AG04450 (cell line): ENCODE data around the gene DHX40. TPM values are rescaled to one million over a fixed set of nuclear protein-coding genes. Genes with fewer than 3 reads are reported as not detected.
A peak's percentile ranks its signal among the peaks of the same experiment; 100 is the strongest.

Experiments used
- CTCF ChIA-PET: fragments of 300-600, 350-600 bp; formaldehyde crosslinking; extraction: SDS; loops from one replicate; lab custom pipeline; 2022; ENCODE audit warnings: antibody characterized with exemption, inconsistent platforms; lab: Charles Lee
- POLR2A ChIA-PET: fragments of 350-600 bp; formaldehyde crosslinking; extraction: SDS; loops from one replicate; lab custom pipeline; 2021; ENCODE audit warnings: antibody characterized with exemption, inconsistent platforms; lab: Yijun Ruan, JAX
- DNase-seq: peaks from one replicate; pipeline ENCODE4 v3.0.0-alpha.2; 2011; ENCODE audit warnings: low read depth, low spot score
- H3K27ac ChIP-seq: one replicate; pipeline ENCODE4 v1.5.1; 2012; ENCODE audit warnings: low read depth, low read length, control low read depth
- H3K27me3 ChIP-seq: one replicate; pipeline ENCODE4 v1.6.0; 2012; ENCODE audit warnings: low read length; ENCODE audit not compliant: control insufficient read depth, insufficient read depth
- H3K4me3 ChIP-seq: 2 replicates; pipeline ENCODE4 v1.5.1; 2011; ENCODE audit warnings: mild to moderate bottlenecking, low read depth, low read length, control low read depth
- H3K9me3 ChIP-seq: 2 replicates; pipeline ENCODE4 v1.5.1; 2012; ENCODE audit warnings: low read length; ENCODE audit not compliant: control insufficient read depth, insufficient read depth
- polyA plus RNA-seq: library from polyadenylated mRNA; depleted of rRNA; stranded (reverse); fragments of >200 nt; gene quantifications from 2 replicates; pipeline ENCODE4 v1.2.3, GENCODE V29; 2011
- TF ChIP-seq, protein P1 (sequence below): IDR thresholded peaks from 2 replicates; pipeline ENCODE4 v1.5.1; 2011; ENCODE audit warnings: low read depth, low read length, control low read depth, inconsistent platforms

DHX40 gene
- polyA plus RNA-seq, 1 experiment, result 49.4 TPM

DNA sequence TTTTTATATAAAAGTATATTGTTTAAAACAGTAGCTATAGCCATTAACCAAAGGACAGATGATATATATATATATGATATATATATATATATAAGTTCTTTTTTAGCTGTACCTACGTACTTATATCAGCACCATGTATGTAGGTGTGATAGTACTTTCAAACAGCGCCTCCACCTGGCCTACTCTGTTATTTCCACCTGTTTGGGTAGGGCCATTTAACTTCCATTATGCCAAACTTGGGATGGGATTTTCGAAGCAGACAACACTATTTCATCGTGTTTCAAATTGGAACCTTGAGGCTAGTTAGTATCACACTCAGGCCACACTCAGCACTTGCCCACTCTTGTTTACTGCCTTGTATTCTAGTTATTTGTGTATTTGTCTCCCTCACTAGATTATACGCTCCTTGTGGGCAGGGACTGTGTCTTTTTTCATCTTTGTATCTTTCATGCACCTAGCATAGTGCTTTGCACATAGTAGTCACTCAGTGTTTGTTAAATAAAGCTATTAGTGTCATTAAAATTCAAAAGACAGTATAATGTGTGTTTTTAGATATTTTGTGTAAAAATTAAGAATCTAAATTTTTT, 42.5 kb downstream of the DHX40 start:
- H3K9me3 ChIP-seq, result no peaks in the 10 kb centered on the region
- no peaks in the 10 kb centered on the region for H3K27me3 ChIP-seq
- no peak overlapping the region for H3K27ac ChIP-seq
- no peak for DNase-seq
- ChIA-PET POLR2A (no interaction called here), CTCF (interaction anchor here (1.0 to 1.5 kb wide), 2 partner anchors 64 to 121 kb away, joined by 3 read pairs; no protein-coding TSS in a partner anchor)
- TF ChIP-seq, protein P1, sequence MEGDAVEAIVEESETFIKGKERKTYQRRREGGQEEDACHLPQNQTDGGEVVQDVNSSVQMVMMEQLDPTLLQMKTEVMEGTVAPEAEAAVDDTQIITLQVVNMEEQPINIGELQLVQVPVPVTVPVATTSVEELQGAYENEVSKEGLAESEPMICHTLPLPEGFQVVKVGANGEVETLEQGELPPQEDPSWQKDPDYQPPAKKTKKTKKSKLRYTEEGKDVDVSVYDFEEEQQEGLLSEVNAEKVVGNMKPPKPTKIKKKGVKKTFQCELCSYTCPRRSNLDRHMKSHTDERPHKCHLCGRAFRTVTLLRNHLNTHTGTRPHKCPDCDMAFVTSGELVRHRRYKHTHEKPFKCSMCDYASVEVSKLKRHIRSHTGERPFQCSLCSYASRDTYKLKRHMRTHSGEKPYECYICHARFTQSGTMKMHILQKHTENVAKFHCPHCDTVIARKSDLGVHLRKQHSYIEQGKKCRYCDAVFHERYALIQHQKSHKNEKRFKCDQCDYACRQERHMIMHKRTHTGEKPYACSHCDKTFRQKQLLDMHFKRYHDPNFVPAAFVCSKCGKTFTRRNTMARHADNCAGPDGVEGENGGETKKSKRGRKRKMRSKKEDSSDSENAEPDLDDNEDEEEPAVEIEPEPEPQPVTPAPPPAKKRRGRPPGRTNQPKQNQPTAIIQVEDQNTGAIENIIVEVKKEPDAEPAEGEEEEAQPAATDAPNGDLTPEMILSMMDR, result no peak
- no peak overlapping the region for H3K4me3 ChIP-seq

- no peak overlapping the region for H3K4me3 ChIP-seq
- no peaks in the 10 kb centered on the region for H3K27me3 ChIP-seq
- TF ChIP-seq, protein P1, result no peak
- POLR2A ChIA-PET, result no interaction called here
- no peak for DNase-seq
- H3K9me3 ChIP-seq, result no peaks in the 10 kb centered on the region
- no peak overlapping the region for H3K27ac ChIP-seq
- CTCF ChIA-PET, result no interaction called here
Measured at GRCh38 chr17:59611503-59611902, 46.1 kb downstream of the DHX40 start.

DNA sequence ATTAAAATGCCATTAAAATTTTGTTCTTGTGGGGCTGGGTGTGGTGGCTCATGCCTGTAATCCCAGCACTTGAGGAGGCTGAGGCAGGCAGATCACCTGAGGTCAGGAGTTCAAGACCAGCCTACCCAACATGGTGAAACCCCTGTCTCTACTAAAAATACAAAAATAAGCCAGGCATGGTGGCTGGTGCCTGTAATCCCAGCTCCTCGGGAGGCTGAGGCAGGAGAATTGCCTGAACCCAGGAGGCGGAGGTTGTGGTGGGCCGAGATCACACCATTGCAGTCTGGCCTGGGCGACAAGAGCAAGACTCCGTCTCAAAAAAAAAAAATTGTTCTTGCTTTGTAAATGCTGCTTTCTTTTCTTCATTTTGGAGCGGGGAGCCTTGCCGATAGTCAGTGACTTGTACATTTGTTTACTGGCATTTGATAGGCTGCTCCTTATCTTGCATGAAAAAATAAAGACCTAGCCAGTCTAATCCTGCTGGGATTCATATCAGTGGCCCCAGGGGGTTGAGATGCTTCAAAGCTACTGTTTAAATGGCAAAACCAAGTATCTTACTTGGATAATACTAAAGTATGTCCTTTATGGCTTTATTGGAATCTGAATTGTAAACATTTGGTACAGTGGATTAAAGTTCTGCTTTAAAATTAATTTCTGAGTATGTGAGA, 51.0 kb downstream of the DHX40 start:
- Histone ChIP-seq H3K4me3 (no peak overlapping the region), H3K27me3 (no peaks in the 10 kb centered on the region), H3K27ac (no peak overlapping the region), H3K9me3 (no peaks in the 10 kb centered on the region; the same call in 1 of the 2 replicates)
- TF ChIP-seq, protein P1, result no peak
- DNase-seq, result no peak
- CTCF ChIA-PET, result no interaction called here
- POLR2A ChIA-PET, result interaction anchor here (0.7 kb wide), 1 partner anchor 11 kb away, joined by 3 read pairs; no protein-coding TSS in a partner anchor

DNA sequence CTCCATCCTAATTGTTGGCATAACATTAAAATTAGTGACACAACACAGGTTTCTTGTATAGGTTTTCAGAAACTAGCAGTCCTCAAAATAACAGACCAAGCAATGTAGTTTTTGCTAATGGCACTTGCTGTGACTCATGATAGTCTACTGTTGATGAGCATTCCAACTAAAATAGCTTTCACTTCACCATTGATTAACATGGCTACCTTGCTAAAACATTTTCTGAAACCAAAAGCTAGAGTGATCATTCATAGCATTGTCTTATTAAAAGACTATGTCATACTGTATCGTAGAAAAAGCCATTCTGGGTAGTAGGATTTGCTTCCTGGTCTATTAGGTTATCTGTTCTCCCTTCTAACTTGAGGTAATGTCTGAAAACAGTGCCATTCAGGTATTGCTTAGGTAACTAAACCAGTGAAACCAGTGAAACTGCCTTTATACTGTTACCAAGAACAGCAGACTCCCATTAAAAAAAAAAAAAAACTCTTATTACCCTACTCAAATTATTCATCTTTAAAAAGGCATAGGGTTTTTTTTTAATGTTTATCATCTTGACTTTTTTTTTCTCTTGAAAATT, 51.8 kb downstream of the DHX40 start:
- Histone ChIP-seq H3K27me3 (no peaks in the 10 kb centered on the region), H3K4me3 (no peak overlapping the region), H3K27ac (no peak overlapping the region), H3K9me3 (no peaks in the 10 kb centered on the region; the same call in 1 of the 2 replicates)
- TF ChIP-seq, protein P1, result no peak
- DNase-seq, result no peak
- ChIA-PET CTCF (interaction anchor here (0.9 kb wide), 1 partner anchor 96 kb away, joined by 4 read pairs; no protein-coding TSS in a partner anchor), POLR2A (no interaction called here)

- no peak for DNase-seq
- TF ChIP-seq, protein P1, result no peak
- Histone ChIP-seq H3K27me3 (no peaks in the 10 kb centered on the region), H3K27ac (peak overlapping the region; percentile 100), H3K4me3 (peak overlapping the region; percentile 73), H3K9me3 (no peaks in the 10 kb centered on the region; the same call in 1 of the 2 replicates)
- POLR2A ChIA-PET, result interaction anchor here (0.6 to 2.2 kb wide), 15 partner anchors 9 to 141 kb away, joined by 3 to 12 read pairs (median 4); partner anchors contain the start of genes DHX40, PTRH2 and VMP1
- CTCF ChIA-PET, result no interaction called here
Measured at GRCh38 chr17:59619035-59619297, 53.6 kb downstream of the DHX40 start.
